OCI-LY3 (cell line): Measurements from ENCODE around the gene ELANE.
"Not testable (repeated sequence)": the region's sequence is repeated elsewhere in the genome, so short reads cannot be mapped to it uniquely, and the experiment has no call there.

Experiments
- H2AFZ ChIP-seq: fragments of 200-600, 300-600 bp; shearing (Covaris generic); 2 replicates; pipeline ENCODE4 v1.6.0; 2014; ENCODE audit warnings: antibody characterized with exemption, low read depth, low read length
- H3K27ac ChIP-seq: fragments of 200-600, 300-600 bp; sonication (generic); 2 replicates; pipeline ENCODE4 v1.5.1; 2014; ENCODE audit warnings: mild to moderate bottlenecking, low read length, moderate library complexity, mixed read lengths
- H3K27me3 ChIP-seq: fragments of 200-600, 300-600 bp; sonication (generic); 2 replicates; pipeline ENCODE4 v1.6.1; 2014; ENCODE audit warnings: low read depth, low read length, mixed read lengths
- H3K36me3 ChIP-seq: fragments of 200-600, 300-600 bp; sonication (generic); replicated peaks from 2 replicates; pipeline ENCODE3; 2014; ENCODE audit warnings: low read depth, low read length, mixed read lengths
- H3K4me1 ChIP-seq: fragments of 300-600, 200-600 bp; sonication (generic); 2 replicates; pipeline ENCODE4 v1.6.1; 2014; ENCODE audit warnings: low read length, mixed read lengths
- H3K4me2 ChIP-seq: fragments of 200-600, 300-600 bp; sonication (generic); 2 replicates; pipeline ENCODE4 v1.6.1; 2014; ENCODE audit warnings: low read length, mixed read lengths
- H3K4me3 ChIP-seq: fragments of 300-600, 200-600 bp; sonication (generic); 2 replicates; pipeline ENCODE4 v1.5.1; 2014; ENCODE audit warnings: antibody characterized with exemption, mild to moderate bottlenecking, low read length, moderate library complexity
- H3K79me2 ChIP-seq: fragments of 300-600, 200-600 bp; shearing (Covaris generic); 2 replicates; pipeline ENCODE4 v1.6.1; 2014; ENCODE audit warnings: mild to moderate bottlenecking, low read length, mixed read lengths
- H3K9ac ChIP-seq: fragments of 300-600, 200-600 bp; shearing (Covaris generic); 2 replicates; pipeline ENCODE4 v1.6.0; 2014; ENCODE audit warnings: mild to moderate bottlenecking, low read length, moderate library complexity
- H3K9me3 ChIP-seq: fragments of 200-600, 300-600 bp; shearing (Covaris generic); 2 replicates; pipeline ENCODE4 v1.6.1; 2014; ENCODE audit warnings: low read length, mixed read lengths; ENCODE audit not compliant: insufficient read depth
- H4K20me1 ChIP-seq: fragments of 200-600, 300-600 bp; sonication (generic); 2 replicates; pipeline ENCODE4 v1.6.1; 2016; ENCODE audit warnings: low read length, mixed read lengths; ENCODE audit not compliant: insufficient read depth
- CTCF ChIP-seq: fragments of 200-600, 300-600 bp; sonication (generic); IDR thresholded peaks from 2 replicates; pipeline ENCODE4 v1.5.1; 2014; ENCODE audit warnings: antibody characterized with exemption, low read length, low read depth
- EZH2phosphoT487 ChIP-seq: fragments of 200-600 bp; shearing (Covaris generic); IDR thresholded peaks from 2 replicates; pipeline ENCODE4 v1.6.1; 2018; ENCODE audit warnings: antibody characterized with exemption, mixed run types, low read depth

The ELANE gene

GRCh38 chr19:853014-853585 lies 997 bp downstream of the ELANE start:
- H3K4me2 ChIP-seq: no peak overlapping the region
- peaks cover 15% of the 10 kb centered on the region; the same call in 1 of the 2 replicates for H3K27me3 ChIP-seq
- no peak overlapping the region for H3K27ac ChIP-seq
- no peaks in the 10 kb centered on the region for H3K36me3 ChIP-seq
- H3K9me3 ChIP-seq: no peaks in the 10 kb centered on the region
- TF ChIP-seq CTCF: no peak
- TF ChIP-seq EZH2phosphoT487: no peak
- no peaks in the 10 kb centered on the region for H4K20me1 ChIP-seq
- H3K4me3 ChIP-seq: no peak overlapping the region
- no peak overlapping the region for H2AFZ ChIP-seq
- no peaks in the 10 kb centered on the region; the same call in 1 of the 2 replicates for H3K4me1 ChIP-seq
- H3K79me2 ChIP-seq: no peaks in the 10 kb centered on the region
- no peak overlapping the region for H3K9ac ChIP-seq

GRCh38 chr19:853614-854220 lies 1.6 kb downstream of the ELANE start:
- not testable (repeated sequence) for H3K9me3 ChIP-seq, H3K4me3 ChIP-seq, H4K20me1 ChIP-seq, H3K9ac ChIP-seq, H3K79me2 ChIP-seq, H3K27me3 ChIP-seq, H3K36me3 ChIP-seq, H3K4me2 ChIP-seq, H2AFZ ChIP-seq, H3K4me1 ChIP-seq, H3K27ac ChIP-seq

- H3K36me3 ChIP-seq: no peaks in the 10 kb centered on the region
- no peak overlapping the region for H3K27ac ChIP-seq
- no peaks in the 10 kb centered on the region for H3K4me1 ChIP-seq
- no peaks in the 10 kb centered on the region for H3K9me3 ChIP-seq
- no peak overlapping the region for H2AFZ ChIP-seq
- no peak overlapping the region for H3K9ac ChIP-seq
- no peak overlapping the region for H3K4me2 ChIP-seq
- no peaks in the 10 kb centered on the region for H4K20me1 ChIP-seq
- TF ChIP-seq CTCF (no peak), EZH2phosphoT487 (no peak)
- H3K27me3 ChIP-seq: 0 out of 2 replicates have a peak, but pooled peaks cover 4% of the 10 kb centered on the region
- no peak overlapping the region for H3K4me3 ChIP-seq
- H3K79me2 ChIP-seq: no peaks in the 10 kb centered on the region
Measured at GRCh38 chr19:854549-854948, 2.4 kb downstream of the ELANE start.

GRCh38 chr19:855142-855541 lies 3.0 kb downstream of the ELANE start:
- Histone ChIP-seq H3K27me3 (0 out of 2 replicates have a peak, but pooled peaks cover 4% of the 10 kb centered on the region), H3K9ac (no peak overlapping the region), H3K4me1 (no peaks in the 10 kb centered on the region)

GRCh38 chr19:855566-856120 lies 3.5 kb downstream of the ELANE start:
- no peak overlapping the region for H3K4me2 ChIP-seq
- no peak overlapping the region for H3K27ac ChIP-seq
- no peak overlapping the region for H3K4me3 ChIP-seq
- H3K27me3 ChIP-seq: 0 out of 2 replicates have a peak, but pooled peaks cover 4% of the 10 kb centered on the region
- TF ChIP-seq CTCF: no peak
- TF ChIP-seq EZH2phosphoT487: no peak
- no peak overlapping the region for H2AFZ ChIP-seq
- no peaks in the 10 kb centered on the region for H3K36me3 ChIP-seq
- no peaks in the 10 kb centered on the region for H3K79me2 ChIP-seq
- no peak overlapping the region for H3K9ac ChIP-seq
- H3K9me3 ChIP-seq: no peaks in the 10 kb centered on the region
- H3K4me1 ChIP-seq: no peaks in the 10 kb centered on the region
- no peaks in the 10 kb centered on the region for H4K20me1 ChIP-seq

More at GRCh38 chr19:855142-855541, 3.0 kb downstream of the ELANE start:
- no peaks in the 10 kb centered on the region for H3K9me3 ChIP-seq
- H3K27ac ChIP-seq: no peak overlapping the region
- H3K79me2 ChIP-seq: no peaks in the 10 kb centered on the region
- no peak overlapping the region for H3K4me3 ChIP-seq
- no peak overlapping the region for H3K4me2 ChIP-seq
- H2AFZ ChIP-seq: no peak overlapping the region
- no peak for TF ChIP-seq EZH2phosphoT487
- no peaks in the 10 kb centered on the region for H4K20me1 ChIP-seq
- H3K36me3 ChIP-seq: no peaks in the 10 kb centered on the region
